ENCODE data around the gene LOC128125822.

LOC128125822 gene

GRCh38 chr6:63537959-63538300 is 34.4 kb upstream of the LOC128125822 start:
- TF ChIP-seq, protein P1, sequence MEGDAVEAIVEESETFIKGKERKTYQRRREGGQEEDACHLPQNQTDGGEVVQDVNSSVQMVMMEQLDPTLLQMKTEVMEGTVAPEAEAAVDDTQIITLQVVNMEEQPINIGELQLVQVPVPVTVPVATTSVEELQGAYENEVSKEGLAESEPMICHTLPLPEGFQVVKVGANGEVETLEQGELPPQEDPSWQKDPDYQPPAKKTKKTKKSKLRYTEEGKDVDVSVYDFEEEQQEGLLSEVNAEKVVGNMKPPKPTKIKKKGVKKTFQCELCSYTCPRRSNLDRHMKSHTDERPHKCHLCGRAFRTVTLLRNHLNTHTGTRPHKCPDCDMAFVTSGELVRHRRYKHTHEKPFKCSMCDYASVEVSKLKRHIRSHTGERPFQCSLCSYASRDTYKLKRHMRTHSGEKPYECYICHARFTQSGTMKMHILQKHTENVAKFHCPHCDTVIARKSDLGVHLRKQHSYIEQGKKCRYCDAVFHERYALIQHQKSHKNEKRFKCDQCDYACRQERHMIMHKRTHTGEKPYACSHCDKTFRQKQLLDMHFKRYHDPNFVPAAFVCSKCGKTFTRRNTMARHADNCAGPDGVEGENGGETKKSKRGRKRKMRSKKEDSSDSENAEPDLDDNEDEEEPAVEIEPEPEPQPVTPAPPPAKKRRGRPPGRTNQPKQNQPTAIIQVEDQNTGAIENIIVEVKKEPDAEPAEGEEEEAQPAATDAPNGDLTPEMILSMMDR (IDR thresholded peaks at IDR 0.05): no peak

GRCh38 chr6:63538550-63538949 is 33.7 kb upstream of the LOC128125822 start:
- no peaks in the 10 kb centered on the region for H3K4me1 ChIP-seq
- H3K27me3 ChIP-seq: no peaks in the 10 kb centered on the region
- no peak for DNase-seq (ENCODE audit: low spot score)
- no peaks in the 10 kb centered on the region for H3K9me3 ChIP-seq
- H3K4me3 ChIP-seq: no peak overlapping the region
- H3K36me3 ChIP-seq: no peaks in the 10 kb centered on the region
- TF ChIP-seq, protein P1 (IDR thresholded peaks at IDR 0.05): no peak
- H3K27ac ChIP-seq: no peak overlapping the region

More at GRCh38 chr6:63537959-63538300, 34.4 kb upstream of the LOC128125822 start:
- H3K9me3 ChIP-seq: no peaks in the 10 kb centered on the region
- no peaks in the 10 kb centered on the region for H3K4me1 ChIP-seq
- H3K36me3 ChIP-seq: no peaks in the 10 kb centered on the region
- H3K27me3 ChIP-seq: no peaks in the 10 kb centered on the region
- DNase-seq (ENCODE audit: low spot score): no peak
- H3K27ac ChIP-seq: no peak overlapping the region
- no peak overlapping the region for H3K4me3 ChIP-seq

GRCh38 chr6:63543001-63543400 is 29.3 kb upstream of the LOC128125822 start:
- no peaks in the 10 kb centered on the region for H3K27me3 ChIP-seq
- H3K4me3 ChIP-seq: no peak overlapping the region
- no peaks in the 10 kb centered on the region for H3K4me1 ChIP-seq
- H3K9me3 ChIP-seq: no peaks in the 10 kb centered on the region
- no peak for DNase-seq (ENCODE audit: low spot score)
- H3K36me3 ChIP-seq: no peaks in the 10 kb centered on the region
- H3K27ac ChIP-seq: no peak overlapping the region
- TF ChIP-seq, protein P1 (IDR thresholded peaks at IDR 0.05): no peak

GRCh38 chr6:63543982-63544381 is 28.3 kb upstream of the LOC128125822 start:
- no peaks in the 10 kb centered on the region for H3K36me3 ChIP-seq
- H3K4me3 ChIP-seq: no peak overlapping the region
- no peak overlapping the region for H3K27ac ChIP-seq
- no peak for DNase-seq (ENCODE audit: low spot score)
- TF ChIP-seq, protein P1 (IDR thresholded peaks at IDR 0.05): no peak
- no peaks in the 10 kb centered on the region for H3K4me1 ChIP-seq
- H3K27me3 ChIP-seq: no peaks in the 10 kb centered on the region
- no peaks in the 10 kb centered on the region for H3K9me3 ChIP-seq

- no peaks in the 10 kb centered on the region for H3K27me3 ChIP-seq
- H3K27ac ChIP-seq: no peak overlapping the region
- no peaks in the 10 kb centered on the region for H3K36me3 ChIP-seq
- H3K9me3 ChIP-seq: no peaks in the 10 kb centered on the region
- DNase-seq (ENCODE audit: low spot score): no peak
- no peaks in the 10 kb centered on the region for H3K4me1 ChIP-seq
- TF ChIP-seq, protein P1 (IDR thresholded peaks at IDR 0.05): no peak
- no peak overlapping the region for H3K4me3 ChIP-seq
Measured at GRCh38 chr6:63546236-63546635, 26.0 kb upstream of the LOC128125822 start.

DNA sequence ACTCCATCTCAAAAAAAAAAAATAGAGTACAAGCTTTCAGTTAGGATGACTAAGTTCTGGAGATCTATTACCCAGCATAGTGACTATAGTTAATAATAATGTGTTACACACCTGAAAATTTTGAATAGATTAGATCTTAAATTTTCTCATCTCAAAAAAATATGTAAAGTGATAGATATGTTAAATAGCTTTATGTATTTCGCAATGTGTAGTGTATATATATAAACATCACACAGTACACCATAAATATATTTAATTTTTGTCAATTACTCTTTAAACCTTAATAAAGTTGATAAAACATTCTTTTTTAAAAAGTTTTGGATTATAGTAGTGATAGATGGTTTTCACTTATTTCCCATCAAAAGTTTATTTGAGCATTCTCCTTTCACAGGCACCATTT is 25.6 kb upstream of the LOC128125822 start:
- Histone ChIP-seq H3K4me3 (no peak overlapping the region), H3K9me3 (no peaks in the 10 kb centered on the region), H3K27me3 (no peaks in the 10 kb centered on the region), H3K36me3 (no peaks in the 10 kb centered on the region), H3K4me1 (no peaks in the 10 kb centered on the region), H3K27ac (no peak overlapping the region)
- DNase-seq (ENCODE audit: low spot score): no peak
- TF ChIP-seq, protein P1 (IDR thresholded peaks at IDR 0.05): no peak
